Effector memory CD4-positive, alpha-beta T cell (primary cell): ENCODE measurements around the gene HES7.

Source experiments
- DNase-seq, 3 donors: peaks; one replicate each; pipeline ENCODE4 v3.0.0-alpha.2; 2020
- H3K27ac ChIP-seq: 2 replicates; pipeline ENCODE4 v1.7.0; 2013; ENCODE audit warnings: mild to moderate bottlenecking, low read length, moderate library complexity; ENCODE audit not compliant: insufficient read depth, poor library complexity, severe bottlenecking
- H3K27me3 ChIP-seq: replicated peaks from 2 replicates; pipeline ENCODE4 v1.7.0; 2013; ENCODE audit warnings: mild to moderate bottlenecking, low read length; ENCODE audit not compliant: insufficient read depth, control insufficient read depth, poor library complexity, severe bottlenecking
- H3K36me3 ChIP-seq: 2 replicates; pipeline ENCODE4 v1.7.0; 2013; ENCODE audit warnings: mild to moderate bottlenecking, low read length, moderate library complexity; ENCODE audit not compliant: control insufficient read depth, insufficient read depth
- H3K4me1 ChIP-seq: 2 replicates; pipeline ENCODE4 v1.7.0; 2013; ENCODE audit warnings: low read length, mild to moderate bottlenecking; ENCODE audit not compliant: control insufficient read depth, insufficient read depth, poor library complexity, severe bottlenecking
- H3K4me3 ChIP-seq: 2 replicates; pipeline ENCODE4 v1.7.0; 2013; ENCODE audit warnings: low read length, low read depth, mild to moderate bottlenecking; ENCODE audit not compliant: insufficient read depth, poor library complexity, severe bottlenecking
- H3K9me3 ChIP-seq: 2 replicates; pipeline ENCODE4 v1.7.0; 2013; ENCODE audit warnings: mild to moderate bottlenecking, low read length, moderate library complexity; ENCODE audit not compliant: control insufficient read depth

The HES7 gene

DNA sequence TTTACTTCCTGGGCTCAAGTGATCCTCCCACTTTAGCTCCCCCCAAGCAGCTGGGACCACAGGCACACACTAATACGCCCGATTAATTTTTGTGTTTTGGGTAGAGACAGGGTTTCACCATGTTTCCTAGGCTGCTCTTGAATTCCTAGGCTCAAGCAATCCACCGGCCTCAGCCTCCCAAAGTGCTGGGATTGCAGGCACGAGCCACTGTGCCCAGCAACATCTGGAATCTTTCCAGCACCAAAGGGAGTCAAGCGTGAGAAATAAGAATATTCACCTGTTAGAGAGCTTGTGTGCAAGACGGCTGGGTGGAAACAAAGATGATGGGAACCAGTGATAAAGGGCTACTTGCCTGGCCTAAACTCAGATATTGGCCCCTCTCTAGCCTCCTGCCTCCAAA, 22.2 kb downstream of the HES7 start:
- no peaks in the 10 kb centered on the region for H3K27me3 ChIP-seq
- no peaks in the 10 kb centered on the region for H3K9me3 ChIP-seq
- DNase-seq: no peak
- H3K4me1 ChIP-seq: no peaks in the 10 kb centered on the region
- H3K4me3 ChIP-seq: no peak overlapping the region
- H3K36me3 ChIP-seq: no peaks in the 10 kb centered on the region
- H3K27ac ChIP-seq: no peak overlapping the region

DNA sequence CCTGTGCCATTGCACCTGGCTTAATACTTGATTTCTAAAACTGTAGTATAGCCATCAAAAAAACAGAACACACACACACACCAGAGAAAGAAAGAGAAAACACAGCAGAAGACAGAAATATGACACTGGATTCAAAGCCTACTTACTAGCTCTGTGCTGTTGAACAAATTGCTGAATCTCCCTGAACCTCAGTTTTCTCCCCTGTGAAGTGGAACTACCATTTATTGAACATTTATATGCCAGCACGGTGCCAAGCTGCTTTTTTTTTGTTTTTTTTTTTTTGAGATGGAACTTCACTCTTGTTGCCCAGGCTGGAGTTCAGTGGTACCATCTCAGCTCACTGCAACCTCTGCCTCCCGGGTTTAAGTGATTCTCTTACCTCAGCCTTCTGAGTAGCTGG, 23.1 kb downstream of the HES7 start:
- H3K36me3 ChIP-seq: no peaks in the 10 kb centered on the region
- no peak overlapping the region for H3K27ac ChIP-seq
- no peaks in the 10 kb centered on the region for H3K4me1 ChIP-seq
- no peak for DNase-seq
- no peaks in the 10 kb centered on the region for H3K27me3 ChIP-seq
- H3K9me3 ChIP-seq: no peaks in the 10 kb centered on the region
- H3K4me3 ChIP-seq: no peak overlapping the region

DNA sequence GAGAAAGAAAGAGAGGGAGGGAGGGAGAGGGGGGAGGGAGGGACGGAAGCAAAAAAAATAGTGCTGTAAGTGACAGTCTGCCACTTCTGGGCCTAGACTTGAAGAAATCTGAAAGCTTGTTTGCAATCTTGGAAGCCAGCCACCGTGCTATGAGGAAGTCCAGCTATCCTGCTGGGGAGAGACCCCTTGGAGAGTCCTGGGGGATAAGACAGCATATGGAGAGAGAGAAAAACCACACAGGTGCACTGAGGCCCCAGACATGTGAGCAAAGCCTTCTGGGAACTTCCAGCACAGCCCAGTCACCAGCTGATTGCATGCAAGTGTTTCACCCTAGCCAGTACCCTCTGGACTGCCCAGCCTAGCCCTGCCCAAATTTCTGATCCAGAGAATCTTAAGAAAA, 23.8 kb downstream of the HES7 start:
- Histone ChIP-seq H3K27me3 (no peaks in the 10 kb centered on the region), H3K4me1 (no peaks in the 10 kb centered on the region), H3K36me3 (no peaks in the 10 kb centered on the region), H3K9me3 (no peaks in the 10 kb centered on the region), H3K4me3 (no peak overlapping the region), H3K27ac (no peak overlapping the region)
- no peak for DNase-seq

DNA sequence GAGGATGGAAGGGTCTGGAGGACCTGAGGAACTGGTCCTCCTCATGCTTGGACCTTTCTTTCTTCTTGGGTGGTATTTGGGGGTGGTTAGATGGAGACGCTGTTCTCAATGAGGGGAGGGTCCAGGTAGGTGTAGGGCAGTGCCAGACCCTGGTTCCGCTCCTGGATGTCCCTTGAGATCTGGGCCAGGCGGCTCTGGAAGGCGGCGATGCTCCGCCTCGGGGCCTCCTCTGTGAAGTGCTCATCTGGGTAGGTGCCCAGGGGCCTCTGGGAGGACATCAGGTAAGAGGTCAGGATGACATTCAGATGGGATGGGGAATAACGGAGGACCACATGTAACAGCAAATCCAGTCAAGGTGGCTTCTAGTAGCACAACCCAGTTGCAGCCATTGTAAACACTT, 27.4 kb downstream of the HES7 start:
- H3K4me3 ChIP-seq: no peak overlapping the region
- no peak for DNase-seq
- peaks cover 8% of the 10 kb centered on the region for H3K4me1 ChIP-seq
- H3K36me3 ChIP-seq: no peaks in the 10 kb centered on the region
- no peak overlapping the region for H3K27ac ChIP-seq
- H3K9me3 ChIP-seq: no peaks in the 10 kb centered on the region
- H3K27me3 ChIP-seq: no peaks in the 10 kb centered on the region

DNA sequence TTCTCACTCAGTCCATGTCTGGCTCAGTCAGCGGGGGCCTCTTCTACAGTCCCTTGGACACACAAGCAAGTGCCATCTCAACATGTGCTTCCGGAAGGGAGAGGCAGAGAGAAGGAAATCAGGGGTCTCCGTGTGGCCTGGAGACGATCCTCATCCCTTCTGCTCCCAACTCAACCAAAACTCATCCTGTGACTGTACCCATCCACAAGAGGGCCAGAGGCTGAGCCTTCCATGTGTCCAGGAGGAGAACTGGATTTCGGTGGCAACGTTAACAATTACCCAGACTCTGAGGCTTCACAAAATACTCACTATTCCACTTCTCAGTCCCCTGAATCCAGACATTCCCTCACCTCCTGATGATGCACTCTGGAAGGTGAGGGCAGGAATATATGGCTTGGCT, 28.5 kb downstream of the HES7 start:
- Histone ChIP-seq H3K4me1 (peaks cover 8% of the 10 kb centered on the region), H3K27ac (no peak overlapping the region), H3K27me3 (no peaks in the 10 kb centered on the region), H3K9me3 (no peaks in the 10 kb centered on the region), H3K4me3 (no peak overlapping the region), H3K36me3 (no peaks in the 10 kb centered on the region)
- DNase-seq: no peak

DNA sequence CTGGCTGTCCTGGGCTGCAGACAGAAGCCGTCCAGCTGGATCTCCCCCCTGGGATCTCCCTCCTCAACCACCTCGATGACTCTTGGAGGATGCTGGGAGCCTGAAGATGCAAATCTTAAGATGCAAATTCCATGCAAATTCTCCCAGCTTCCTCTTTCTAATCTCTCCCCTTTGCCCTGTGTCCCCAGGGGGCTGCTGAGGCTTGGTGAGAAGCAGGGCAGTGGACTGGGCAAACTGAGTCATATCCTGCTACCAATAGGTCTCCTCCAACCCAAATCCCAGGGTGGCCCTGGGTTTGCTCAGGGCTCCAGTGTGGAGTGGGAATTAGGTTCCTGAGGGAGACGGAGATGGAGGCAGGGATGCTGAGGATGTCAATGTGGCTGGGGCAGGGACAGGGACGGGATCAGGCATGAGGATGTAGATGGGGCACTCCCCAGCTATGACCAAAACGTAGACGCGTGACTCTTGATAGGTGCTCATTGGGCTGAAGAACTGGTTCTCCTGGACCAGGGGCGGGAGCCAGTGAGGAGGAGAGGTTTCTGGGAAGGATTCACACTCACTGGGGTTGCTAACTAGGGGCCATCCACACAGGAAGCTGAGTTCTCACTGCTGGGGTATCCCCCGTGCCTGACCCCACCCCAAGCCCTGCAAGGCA, 32.7 kb downstream of the HES7 start:
- peaks cover 8% of the 10 kb centered on the region for H3K4me1 ChIP-seq
- H3K9me3 ChIP-seq: no peaks in the 10 kb centered on the region
- no peaks in the 10 kb centered on the region for H3K27me3 ChIP-seq
- no peak overlapping the region for H3K27ac ChIP-seq
- no peak overlapping the region for H3K4me3 ChIP-seq
- no peaks in the 10 kb centered on the region for H3K36me3 ChIP-seq
- DNase-seq: no peak

DNA sequence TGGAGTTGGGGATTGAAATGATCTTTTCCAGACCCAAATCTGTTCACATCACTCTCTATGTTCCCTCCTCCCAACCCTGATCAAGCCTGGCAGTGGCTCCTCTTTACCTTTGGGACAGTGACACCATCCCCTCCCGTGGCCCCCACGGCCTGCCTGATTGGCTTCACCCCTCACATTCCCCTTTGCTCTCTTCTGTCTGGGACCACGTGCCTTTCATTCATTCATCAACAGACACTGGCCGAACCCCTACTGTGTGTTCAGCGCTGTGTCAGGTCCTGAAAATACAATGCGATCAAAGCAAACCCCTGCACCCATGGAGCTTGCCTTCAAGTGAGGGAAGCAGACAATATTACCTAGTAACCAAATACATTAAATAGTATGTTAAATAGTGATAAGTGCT, 34.2 kb downstream of the HES7 start:
- no peak for DNase-seq
- H3K36me3 ChIP-seq: no peaks in the 10 kb centered on the region
- no peak overlapping the region for H3K4me3 ChIP-seq
- peaks cover 8% of the 10 kb centered on the region for H3K4me1 ChIP-seq
- H3K27me3 ChIP-seq: no peaks in the 10 kb centered on the region
- no peak overlapping the region for H3K27ac ChIP-seq
- H3K9me3 ChIP-seq: no peaks in the 10 kb centered on the region

DNA sequence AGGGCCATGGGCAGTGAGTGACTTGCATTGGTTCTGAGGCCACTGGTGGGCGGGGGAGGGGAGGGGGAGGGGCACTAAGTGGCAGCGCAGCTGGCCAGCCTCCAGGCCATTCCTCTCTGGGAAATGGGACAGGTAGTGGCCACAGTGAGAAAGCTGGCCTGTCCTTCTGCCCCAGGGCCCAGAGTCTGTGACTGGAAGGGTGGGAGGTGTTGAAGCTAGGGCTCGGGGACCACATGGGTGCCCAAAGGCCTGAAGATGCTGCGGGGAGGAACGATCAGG, 36.0 kb downstream of the HES7 start:
- H3K4me3 ChIP-seq: no peak overlapping the region
- no peaks in the 10 kb centered on the region for H3K4me1 ChIP-seq
- no peak overlapping the region for H3K27ac ChIP-seq
- DNase-seq: no peak
- no peaks in the 10 kb centered on the region for H3K9me3 ChIP-seq
- H3K36me3 ChIP-seq: no peaks in the 10 kb centered on the region
- no peaks in the 10 kb centered on the region for H3K27me3 ChIP-seq

DNA sequence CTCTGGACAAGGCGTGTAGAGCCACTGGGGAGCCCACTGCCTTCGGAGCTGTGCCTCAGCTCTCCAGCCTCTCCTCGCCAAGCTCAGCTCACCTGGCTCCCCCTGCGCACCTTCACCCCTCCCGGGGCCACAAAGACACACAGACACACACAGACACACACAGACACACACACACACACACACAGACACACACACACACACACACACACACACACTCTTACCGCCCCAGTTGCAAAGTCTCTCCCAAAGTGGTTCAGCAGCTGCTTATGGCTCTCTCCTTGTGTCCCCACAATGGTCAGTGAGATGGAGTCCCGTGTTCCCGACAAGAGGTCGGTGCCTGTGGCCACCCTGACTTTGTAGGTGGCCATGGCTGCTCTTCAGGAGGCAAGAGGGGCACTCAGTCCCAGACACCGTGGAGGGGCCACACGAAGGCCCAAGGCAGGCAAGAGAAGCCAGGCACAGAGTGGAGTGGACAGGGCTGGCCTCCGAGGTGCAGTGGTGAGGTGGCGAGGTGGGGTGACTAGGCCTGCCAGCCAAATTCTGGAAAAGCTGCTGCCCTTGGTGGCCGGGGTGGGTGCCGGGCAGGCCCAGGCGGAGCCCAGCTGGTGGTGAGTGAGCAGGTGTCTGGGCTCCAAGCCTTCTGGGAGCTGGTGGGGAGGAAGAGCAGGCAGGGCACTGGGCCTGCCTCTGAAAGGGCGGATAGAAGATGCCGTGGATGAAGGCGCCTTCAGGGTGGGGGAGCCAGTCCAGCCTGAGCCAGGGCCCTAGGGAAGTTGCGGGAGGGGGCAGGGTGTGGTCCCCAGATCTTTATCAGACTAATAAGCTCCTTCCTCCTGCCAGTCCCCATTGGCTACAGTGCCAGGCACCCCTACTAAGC, 36.6 kb downstream of the HES7 start, which contains the start of gene ALOX12B:
Gene ALOX12B (minus strand): TSS at position 642 of the 877 bp plus-strand sequence. CDS start 274 bp downstream, at position 368.
- Histone ChIP-seq H3K4me1 (no peaks in the 10 kb centered on the region), H3K9me3 (no peaks in the 10 kb centered on the region), H3K36me3 (no peaks in the 10 kb centered on the region), H3K27me3 (no peaks in the 10 kb centered on the region), H3K4me3 (no peak within 1 kb of the TSS), H3K27ac (no peak within 1 kb of the TSS)
- DNase-seq: no peak

DNA sequence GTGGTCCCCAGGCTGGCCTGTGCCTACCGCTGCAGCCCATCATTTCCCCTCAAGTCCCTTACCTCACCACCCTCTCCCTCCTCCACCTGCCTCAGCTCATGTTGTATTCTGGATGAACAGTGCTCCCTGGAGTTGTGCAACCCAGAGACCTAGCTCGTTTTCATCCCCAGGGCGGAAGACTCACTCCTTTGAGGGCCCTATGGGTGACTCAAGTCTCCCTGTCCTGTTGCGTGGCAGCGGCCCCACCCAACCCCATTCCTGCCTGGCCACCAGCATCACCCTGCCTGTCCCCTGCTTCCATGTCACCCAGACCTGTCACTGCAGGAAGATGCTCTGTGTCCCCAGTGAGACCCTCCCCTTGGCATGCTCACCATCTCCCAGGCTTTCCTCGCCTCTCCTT, 39.7 kb downstream of the HES7 start:
- H3K4me1 ChIP-seq: peaks cover 8% of the 10 kb centered on the region
- no peak overlapping the region for H3K4me3 ChIP-seq
- no peaks in the 10 kb centered on the region for H3K27me3 ChIP-seq

More for the DNA sequence above, 39.7 kb downstream of the HES7 start:
- H3K9me3 ChIP-seq: no peaks in the 10 kb centered on the region
- no peak overlapping the region for H3K27ac ChIP-seq
- no peaks in the 10 kb centered on the region for H3K36me3 ChIP-seq
- no peak for DNase-seq
